A673 (cell line): ENCODE results near the gene FAAH2.

Experiments
- CTCF ChIP-seq: fragments of 300-800, 200-600 bp; sonication (generic); conservative IDR thresholded peaks from 2 replicates; pipeline ENCODE4 v1.5.1; 2017; ENCODE audit warnings: low read depth, mild to moderate bottlenecking, antibody characterized with exemption, low read length, moderate library complexity, mixed read lengths
- EZH2 ChIP-seq: fragments of 200-600 bp; sonication (generic); IDR thresholded peaks from 2 replicates; pipeline ENCODE4 v1.6.1; 2017; ENCODE audit warnings: borderline replicate concordance, low read depth, mild to moderate bottlenecking, mixed read lengths, antibody characterized with exemption, low read length; ENCODE audit not compliant: poor library complexity, severe bottlenecking

- TF ChIP-seq CTCF = no peak
- no peak for TF ChIP-seq EZH2
Observed at GRCh38 chrX:57417827-57418226, 131.3 kb downstream of the FAAH2 start.
